Measurements from ENCODE around the gene CXCL3.

Gene CXCL3

DNA sequence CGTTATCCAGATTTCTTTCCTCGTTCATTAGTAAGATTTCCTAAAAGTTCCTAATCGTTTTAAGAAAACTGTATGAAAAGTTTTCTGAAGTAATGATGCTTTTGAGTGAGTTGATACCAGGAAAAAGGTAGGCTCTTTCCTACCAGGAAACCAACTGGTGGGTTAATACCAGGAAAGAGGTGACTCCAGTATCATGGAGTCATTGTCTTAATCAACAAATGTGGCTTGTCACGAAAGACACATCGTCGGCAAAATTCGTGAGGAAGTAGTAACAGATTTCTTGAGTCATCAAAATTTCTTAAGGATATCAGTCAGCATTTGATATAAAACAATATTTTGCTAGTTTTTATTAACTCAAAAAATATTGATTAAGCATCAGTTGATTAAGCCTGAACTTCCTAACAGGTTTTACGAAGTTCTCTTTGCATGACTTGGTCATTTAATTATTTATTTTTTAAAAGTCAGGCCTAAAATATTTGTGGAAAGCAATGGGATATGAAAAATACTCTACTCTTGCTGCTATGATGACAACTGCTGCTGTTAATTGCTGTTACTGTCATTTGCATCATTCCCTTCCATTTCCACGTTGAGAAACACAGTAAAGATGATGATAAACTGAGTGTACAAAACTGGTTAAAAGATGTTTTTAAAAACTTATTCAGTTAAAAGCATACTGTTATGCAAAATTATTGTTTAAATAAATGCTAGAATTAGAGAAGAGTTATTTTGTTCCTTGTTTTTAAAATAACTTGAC, 47.3 kb downstream of the CXCL3 start:
- H3K9me3 ChIP-seq (ENCODE audit: control insufficient read depth, low read length) = no peaks in the 10 kb centered on the region
- no peak overlapping the region for H3K27ac ChIP-seq
- H3K79me2 ChIP-seq = no peaks in the 10 kb centered on the region
- H3K4me1 ChIP-seq = no peaks in the 10 kb centered on the region
- no peaks in the 10 kb centered on the region for H3K27me3 ChIP-seq (ENCODE audit: control insufficient read depth, insufficient read depth, low read length)
- no peak overlapping the region for H3K9ac ChIP-seq
- no peak overlapping the region for H2AFZ ChIP-seq
- H3K36me3 ChIP-seq (ENCODE audit: control insufficient read depth, insufficient read depth, low read length) = no peaks in the 10 kb centered on the region
- no peak overlapping the region for H3K4me2 ChIP-seq (ENCODE audit: low read length)
- TF ChIP-seq, protein P1, sequence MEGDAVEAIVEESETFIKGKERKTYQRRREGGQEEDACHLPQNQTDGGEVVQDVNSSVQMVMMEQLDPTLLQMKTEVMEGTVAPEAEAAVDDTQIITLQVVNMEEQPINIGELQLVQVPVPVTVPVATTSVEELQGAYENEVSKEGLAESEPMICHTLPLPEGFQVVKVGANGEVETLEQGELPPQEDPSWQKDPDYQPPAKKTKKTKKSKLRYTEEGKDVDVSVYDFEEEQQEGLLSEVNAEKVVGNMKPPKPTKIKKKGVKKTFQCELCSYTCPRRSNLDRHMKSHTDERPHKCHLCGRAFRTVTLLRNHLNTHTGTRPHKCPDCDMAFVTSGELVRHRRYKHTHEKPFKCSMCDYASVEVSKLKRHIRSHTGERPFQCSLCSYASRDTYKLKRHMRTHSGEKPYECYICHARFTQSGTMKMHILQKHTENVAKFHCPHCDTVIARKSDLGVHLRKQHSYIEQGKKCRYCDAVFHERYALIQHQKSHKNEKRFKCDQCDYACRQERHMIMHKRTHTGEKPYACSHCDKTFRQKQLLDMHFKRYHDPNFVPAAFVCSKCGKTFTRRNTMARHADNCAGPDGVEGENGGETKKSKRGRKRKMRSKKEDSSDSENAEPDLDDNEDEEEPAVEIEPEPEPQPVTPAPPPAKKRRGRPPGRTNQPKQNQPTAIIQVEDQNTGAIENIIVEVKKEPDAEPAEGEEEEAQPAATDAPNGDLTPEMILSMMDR (IDR thresholded peaks at IDR 0.05) = no peak
- H3K4me3 ChIP-seq (ENCODE audit: low read depth, low read length) = no peak overlapping the region

DNA sequence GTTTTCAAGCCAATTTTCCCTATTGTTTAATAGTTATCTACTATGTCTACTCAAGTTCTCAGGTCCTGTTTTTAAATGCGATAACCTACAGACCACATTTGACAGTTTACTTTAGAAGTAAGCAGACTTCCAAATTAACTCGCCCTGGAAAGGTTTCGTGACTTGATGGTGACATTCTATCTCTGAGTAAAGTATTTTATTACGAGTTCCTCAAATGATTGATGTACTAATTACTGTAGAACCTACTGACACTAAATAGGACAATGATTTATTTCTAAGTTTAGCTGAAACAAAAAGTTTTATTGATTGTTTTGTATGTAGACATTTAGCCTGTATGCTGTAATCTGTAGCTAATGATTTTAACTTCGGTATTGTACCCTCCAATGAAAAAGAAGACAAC, 48.6 kb downstream of the CXCL3 start:
- Histone ChIP-seq H3K9me3 (ENCODE audit: control insufficient read depth, low read length) (no peaks in the 10 kb centered on the region), H3K4me3 (ENCODE audit: low read depth, low read length) (no peak overlapping the region)

DNA sequence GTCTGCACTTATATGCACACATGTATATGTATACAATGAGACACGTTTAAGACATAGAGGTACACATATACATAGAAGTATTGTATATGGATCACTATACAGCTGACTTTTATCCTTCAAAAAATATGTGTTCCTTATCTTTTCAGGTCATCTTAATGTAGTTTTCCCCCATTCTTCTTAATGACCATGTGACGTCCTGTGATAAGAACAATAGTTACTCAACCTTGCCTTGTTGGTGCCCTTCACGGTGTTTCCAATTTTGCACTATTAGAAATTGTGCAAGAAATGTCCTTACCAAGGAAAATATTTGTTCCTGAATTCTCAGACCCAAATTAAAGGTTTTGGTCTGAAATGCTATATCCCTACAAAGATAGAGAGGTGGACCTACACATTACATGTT, 49.5 kb downstream of the CXCL3 start:
- Histone ChIP-seq H3K79me2 (no peaks in the 10 kb centered on the region), H3K4me3 (ENCODE audit: low read depth, low read length) (no peak overlapping the region), H3K27ac (no peak overlapping the region), H3K27me3 (ENCODE audit: control insufficient read depth, insufficient read depth, low read length) (no peaks in the 10 kb centered on the region), H2AFZ (no peak overlapping the region), H3K9me3 (ENCODE audit: control insufficient read depth, low read length) (no peaks in the 10 kb centered on the region), H3K4me2 (ENCODE audit: low read length) (no peak overlapping the region), H3K4me1 (no peaks in the 10 kb centered on the region), H3K9ac (no peak overlapping the region), H3K36me3 (ENCODE audit: control insufficient read depth, insufficient read depth, low read length) (no peaks in the 10 kb centered on the region)
- TF ChIP-seq, protein P1 (IDR thresholded peaks at IDR 0.05) = no peak

More for the DNA sequence above, 48.6 kb downstream of the CXCL3 start:
- H3K4me1 ChIP-seq = no peaks in the 10 kb centered on the region
- H3K36me3 ChIP-seq (ENCODE audit: control insufficient read depth, insufficient read depth, low read length) = no peaks in the 10 kb centered on the region
- H3K9ac ChIP-seq = no peak overlapping the region
- TF ChIP-seq, protein P1 (IDR thresholded peaks at IDR 0.05) = no peak
- H3K27me3 ChIP-seq (ENCODE audit: control insufficient read depth, insufficient read depth, low read length) = no peaks in the 10 kb centered on the region
- H3K4me2 ChIP-seq (ENCODE audit: low read length) = no peak overlapping the region
- H3K27ac ChIP-seq = no peak overlapping the region
- no peak overlapping the region for H2AFZ ChIP-seq
- no peaks in the 10 kb centered on the region for H3K79me2 ChIP-seq

DNA sequence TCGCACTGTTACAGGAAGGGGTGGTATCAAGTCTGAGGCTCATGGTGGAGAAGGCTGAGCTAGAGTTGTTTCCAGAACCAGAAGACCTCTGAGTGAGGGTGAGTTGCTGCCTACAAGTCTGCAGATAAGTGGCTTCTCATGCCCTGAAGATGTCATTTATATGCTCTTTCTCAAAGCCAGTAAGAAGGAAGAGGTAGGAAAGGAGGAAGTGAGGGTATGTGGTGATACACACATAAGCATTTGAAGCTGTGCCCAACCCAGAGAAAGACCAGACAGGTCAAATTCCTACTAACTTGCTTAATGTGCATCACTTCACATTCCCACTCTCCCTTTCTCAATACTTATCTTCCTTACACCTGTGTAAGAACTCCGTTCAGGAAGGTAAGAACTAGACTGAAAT, 50.4 kb downstream of the CXCL3 start, which contains the start of gene PPBP:
Gene PPBP (minus strand): TSS at position 130 of the 400 bp plus-strand sequence. CDS start 87 bp downstream, at position 43.
- no peak within 1 kb of the TSS for H2AFZ ChIP-seq
- H3K9me3 ChIP-seq (ENCODE audit: control insufficient read depth, low read length) = no peaks in the 10 kb centered on the region
- no peaks in the 10 kb centered on the region for H3K36me3 ChIP-seq (ENCODE audit: control insufficient read depth, insufficient read depth, low read length)
- no peaks in the 10 kb centered on the region for H3K79me2 ChIP-seq
- no peak within 1 kb of the TSS for H3K9ac ChIP-seq
- H3K4me1 ChIP-seq = no peaks in the 10 kb centered on the region
- no peak within 1 kb of the TSS for H3K4me3 ChIP-seq (ENCODE audit: low read depth, low read length)
- TF ChIP-seq, protein P1 (IDR thresholded peaks at IDR 0.05) = no peak
- no peak within 1 kb of the TSS for H3K4me2 ChIP-seq (ENCODE audit: low read length)
- no peaks in the 10 kb centered on the region for H3K27me3 ChIP-seq (ENCODE audit: control insufficient read depth, insufficient read depth, low read length)
- H3K27ac ChIP-seq = no peak within 1 kb of the TSS
